Activated CD8-positive, alpha-beta memory T cell treated with anti-CD3 and anti-CD28 coated beads, Interleukin-2, amount 50 U/mL, for 4 hours (primary cell): ENCODE measurements around the gene UBAP1L.
A peak's percentile ranks its signal among the peaks of the same experiment; 100 is the strongest.
"Not testable (repeated sequence)": the region's sequence is repeated elsewhere in the genome, so short reads cannot be mapped to it uniquely, and the experiment has no call there.

Experiments
- DNase-seq: peaks from one replicate; pipeline ENCODE4 v3.0.0-alpha.2; 2020

The UBAP1L gene

GRCh38 chr15:65082303-65082953 is 32.6 kb downstream of the UBAP1L start:
- no peak for DNase-seq

- no peak for DNase-seq
Measured at GRCh38 chr15:65081758-65082157, 33.2 kb downstream of the UBAP1L start.

- no peak for DNase-seq
Measured at GRCh38 chr15:65081270-65081669, 33.7 kb downstream of the UBAP1L start.

GRCh38 chr15:65079580-65079979 is 35.4 kb downstream of the UBAP1L start:
- no peak for DNase-seq

GRCh38 chr15:65077981-65078352 is 37.0 kb downstream of the UBAP1L start:
- peak; percentile 47 for DNase-seq

- no peak for DNase-seq
Measured at GRCh38 chr15:65077291-65077980, 37.6 kb downstream of the UBAP1L start.

- DNase-seq = no peak
Measured at GRCh38 chr15:65076486-65077290, 38.3 kb downstream of the UBAP1L start, which contains the start of gene KBTBD13. KBTBD13 (plus strand) TSS chr15:65076746; CDS start chr15:65076816, 70 bp downstream.

- not testable (repeated sequence) for DNase-seq
Measured at GRCh38 chr15:65075607-65076395, 39.2 kb downstream of the UBAP1L start.

GRCh38 chr15:65074946-65075345 is 40.1 kb downstream of the UBAP1L start:
- not testable (repeated sequence) for DNase-seq

- DNase-seq = no peak
Measured at GRCh38 chr15:65072617-65073016, 42.4 kb downstream of the UBAP1L start.

- no peak for DNase-seq
Measured at GRCh38 chr15:65072027-65072426, 43.0 kb downstream of the UBAP1L start.

- DNase-seq = no peak
Measured at GRCh38 chr15:65071381-65071811, 43.6 kb downstream of the UBAP1L start.

- no peak for DNase-seq
Measured at GRCh38 chr15:65069779-65070546, 45.0 kb downstream of the UBAP1L start.

GRCh38 chr15:65069179-65069578 is 45.8 kb downstream of the UBAP1L start:
- DNase-seq = no peak

GRCh38 chr15:65068403-65068788 is 46.6 kb downstream of the UBAP1L start:
- no peak for DNase-seq

- DNase-seq = no peak
Measured at GRCh38 chr15:65067645-65068402, 47.2 kb downstream of the UBAP1L start, which contains the start of gene RASL12. RASL12 (minus strand) TSS chr15:65067991; CDS start chr15:65067835, 156 bp downstream.

- DNase-seq = no peak
Measured at GRCh38 chr15:65067317-65067644, 47.7 kb downstream of the UBAP1L start.

GRCh38 chr15:65066635-65067316 is 48.2 kb downstream of the UBAP1L start:
- no peak for DNase-seq

- DNase-seq = no peak
Measured at GRCh38 chr15:65066001-65066634, 48.9 kb downstream of the UBAP1L start.

- DNase-seq = no peak
Measured at GRCh38 chr15:65062726-65063125, 52.3 kb downstream of the UBAP1L start.
